Endodermal cell (in vitro differentiated cells): ENCODE results near the gene FBXL17. TPM values are rescaled to one million over a fixed set of nuclear protein-coding genes. Genes with fewer than 3 reads are reported as not detected.

Experiments used
- DNase-seq: peaks from one replicate; pipeline ENCODE4 v3.0.0-alpha.2; 2017
- H3K27ac ChIP-seq: 2 replicates; pipeline ENCODE4 v1.5.1; 2013; ENCODE audit warnings: mild to moderate bottlenecking, low read depth, low read length, moderate library complexity
- H3K27me3 ChIP-seq: 2 replicates; pipeline ENCODE4 v1.6.1; 2013; ENCODE audit warnings: mild to moderate bottlenecking, low read length, moderate library complexity; ENCODE audit not compliant: insufficient read depth, control insufficient read depth, poor library complexity, severe bottlenecking
- H3K36me3 ChIP-seq: 2 replicates; pipeline ENCODE4 v1.7.0; 2013; ENCODE audit warnings: mild to moderate bottlenecking, low read length, moderate library complexity; ENCODE audit not compliant: control insufficient read depth, insufficient read depth
- H3K4me1 ChIP-seq: one replicate; pipeline ENCODE4 v1.7.0; 2013; ENCODE audit warnings: low read length; ENCODE audit not compliant: control insufficient read depth, insufficient read depth
- H3K4me3 ChIP-seq: 2 replicates; pipeline ENCODE4 v1.5.1; 2013; ENCODE audit warnings: mild to moderate bottlenecking, low read length, moderate library complexity
- H3K9ac ChIP-seq: 2 replicates; pipeline ENCODE4 v1.6.1; 2013; ENCODE audit warnings: mild to moderate bottlenecking, low read length, moderate library complexity; ENCODE audit not compliant: poor library complexity, severe bottlenecking; ENCODE audit errors: extremely low read depth
- H3K9me3 ChIP-seq: 2 replicates; pipeline ENCODE4 v1.6.1; 2013; ENCODE audit warnings: mild to moderate bottlenecking, low read length, moderate library complexity; ENCODE audit not compliant: control insufficient read depth
- H3K27ac Mint-ChIP-seq: 2 replicates; pipeline ENCODE4 v1.8.0; 2020; ENCODE audit warnings: mixed read lengths
- H3K27me3 Mint-ChIP-seq: 2 replicates; pipeline ENCODE4 v1.8.0; 2021; ENCODE audit warnings: mild to moderate bottlenecking, mixed read lengths; ENCODE audit not compliant: insufficient read depth
- H3K36me3 Mint-ChIP-seq: 2 replicates; pipeline ENCODE4 v1.8.0; 2020; ENCODE audit warnings: low read depth, mixed read lengths
- H3K4me1 Mint-ChIP-seq: 2 replicates; pipeline ENCODE4 v1.8.0; 2020; ENCODE audit warnings: mixed read lengths
- H3K4me3 Mint-ChIP-seq: 2 replicates; pipeline ENCODE4 v1.8.0; 2020; ENCODE audit warnings: mild to moderate bottlenecking, moderate library complexity, mixed read lengths
- H3K9me3 Mint-ChIP-seq: 2 replicates; pipeline ENCODE4 v1.8.0; 2020; ENCODE audit warnings: mild to moderate bottlenecking, mixed read lengths
- WGBS, 2 experiments: methylation state at CpG; one replicate each; pipeline versions ENCODE4 v1.1.5 to v1.1.7; 2013; ENCODE audit warnings: missing lambda C conversion rate in 2 of 2, mixed read lengths in 1 of 2; ENCODE audit not compliant: insufficient coverage in 1 of 2, insufficient read length in 1 of 2; 5-methylcytosine and 5-hydroxymethylcytosine counted together
- total RNA-seq, 2 donors: library from RNA; stranded (reverse); fragmentation: NEBNext Ultra II Directional in 1 of 2; extraction: Animal tissue kit (Norgen Biotek cat#: 25700) in 1 of 2; gene quantifications; 2 replicates in 1 of 2; 3 replicates in 1 of 2; pipeline ENCODE4 v1.2.1, GENCODE V29; 2021
- TF ChIP-seq, protein P1 (sequence below): fragments of 200-600 bp; sonication (generic); conservative IDR thresholded peaks from 2 replicates; pipeline ENCODE4 v1.5.0; 2021; ENCODE audit warnings: antibody characterized with exemption, mild to moderate bottlenecking

FBXL17 gene
- total RNA-seq, 2 donors from 2014 or later = 7.4 to 8.6 TPM

GRCh38 chr5:108003178-108003577 lies 378.7 kb downstream of the FBXL17 start:
- DNase-seq = no peak
- H3K36me3 Mint-ChIP-seq = peaks cover 2% of the 10 kb centered on the region
- H3K9me3 ChIP-seq = no peaks in the 10 kb centered on the region
- 71% methylated on average over 1 of the region's 1 CpG; no CpG with 5 or more reads in 1 of the 2 experiments for WGBS, 2 experiments
- H3K4me3 ChIP-seq = no peak overlapping the region
- H3K4me1 ChIP-seq = no peaks in the 10 kb centered on the region
- no peak overlapping the region for H3K4me3 Mint-ChIP-seq
- H3K27ac Mint-ChIP-seq = no peak overlapping the region
- no peaks in the 10 kb centered on the region for H3K27me3 Mint-ChIP-seq
- H3K4me1 Mint-ChIP-seq = no peaks in the 10 kb centered on the region
- TF ChIP-seq, protein P1, sequence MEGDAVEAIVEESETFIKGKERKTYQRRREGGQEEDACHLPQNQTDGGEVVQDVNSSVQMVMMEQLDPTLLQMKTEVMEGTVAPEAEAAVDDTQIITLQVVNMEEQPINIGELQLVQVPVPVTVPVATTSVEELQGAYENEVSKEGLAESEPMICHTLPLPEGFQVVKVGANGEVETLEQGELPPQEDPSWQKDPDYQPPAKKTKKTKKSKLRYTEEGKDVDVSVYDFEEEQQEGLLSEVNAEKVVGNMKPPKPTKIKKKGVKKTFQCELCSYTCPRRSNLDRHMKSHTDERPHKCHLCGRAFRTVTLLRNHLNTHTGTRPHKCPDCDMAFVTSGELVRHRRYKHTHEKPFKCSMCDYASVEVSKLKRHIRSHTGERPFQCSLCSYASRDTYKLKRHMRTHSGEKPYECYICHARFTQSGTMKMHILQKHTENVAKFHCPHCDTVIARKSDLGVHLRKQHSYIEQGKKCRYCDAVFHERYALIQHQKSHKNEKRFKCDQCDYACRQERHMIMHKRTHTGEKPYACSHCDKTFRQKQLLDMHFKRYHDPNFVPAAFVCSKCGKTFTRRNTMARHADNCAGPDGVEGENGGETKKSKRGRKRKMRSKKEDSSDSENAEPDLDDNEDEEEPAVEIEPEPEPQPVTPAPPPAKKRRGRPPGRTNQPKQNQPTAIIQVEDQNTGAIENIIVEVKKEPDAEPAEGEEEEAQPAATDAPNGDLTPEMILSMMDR = no peak
- H3K27me3 ChIP-seq = no peaks in the 10 kb centered on the region
- H3K27ac ChIP-seq = no peak overlapping the region
- H3K36me3 ChIP-seq = no peaks in the 10 kb centered on the region
- H3K9ac ChIP-seq = no peak overlapping the region
- no peaks in the 10 kb centered on the region for H3K9me3 Mint-ChIP-seq

DNA sequence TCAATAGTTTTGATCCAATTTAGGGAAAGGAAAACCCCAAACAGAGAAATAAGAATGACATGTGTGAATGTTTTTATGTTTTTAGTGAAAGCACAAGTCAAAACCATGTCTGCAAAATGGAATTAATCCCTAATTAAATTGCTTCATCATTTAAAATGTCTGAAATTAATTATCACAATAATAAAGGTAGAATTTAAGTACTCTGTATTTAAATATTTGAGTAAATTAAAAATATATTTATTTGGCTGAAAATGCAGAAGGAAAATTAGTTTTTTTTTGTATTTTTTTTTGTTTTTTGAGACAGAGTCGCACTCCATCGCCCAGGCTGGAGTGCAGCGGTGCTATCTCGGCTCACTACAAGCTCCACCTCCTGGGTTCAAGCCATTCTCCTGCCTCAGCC lies 380.7 kb downstream of the FBXL17 start:
- H3K36me3 ChIP-seq = no peaks in the 10 kb centered on the region
- no peaks in the 10 kb centered on the region for H3K27me3 Mint-ChIP-seq
- no peak overlapping the region for H3K27ac Mint-ChIP-seq
- DNase-seq = no peak
- H3K4me1 ChIP-seq = no peaks in the 10 kb centered on the region
- H3K27ac ChIP-seq = no peak overlapping the region
- TF ChIP-seq, protein P1 = no peak
- no peak overlapping the region for H3K4me3 Mint-ChIP-seq
- 95 to 96% methylated on average over 4 of the region's 4 CpGs for WGBS, 2 experiments
- peaks cover 6% of the 10 kb centered on the region for H3K4me1 Mint-ChIP-seq
- no peak overlapping the region for H3K9ac ChIP-seq
- no peaks in the 10 kb centered on the region for H3K9me3 ChIP-seq
- no peaks in the 10 kb centered on the region for H3K9me3 Mint-ChIP-seq
- no peaks in the 10 kb centered on the region for H3K27me3 ChIP-seq
- no peak overlapping the region for H3K4me3 ChIP-seq
- peaks cover 2% of the 10 kb centered on the region for H3K36me3 Mint-ChIP-seq

- Mint-ChIP-seq H3K9me3 (no peaks in the 10 kb centered on the region), H3K27me3 (no peaks in the 10 kb centered on the region), H3K36me3 (peaks cover 2% of the 10 kb centered on the region), H3K4me1 (peaks cover 6% of the 10 kb centered on the region), H3K4me3 (no peak overlapping the region), H3K27ac (no peak overlapping the region)
- Histone ChIP-seq H3K27ac (peak overlapping the region; percentile 2), H3K36me3 (no peaks in the 10 kb centered on the region), H3K27me3 (no peaks in the 10 kb centered on the region), H3K9ac (no peak overlapping the region), H3K4me3 (no peak overlapping the region), H3K9me3 (no peaks in the 10 kb centered on the region), H3K4me1 (no peaks in the 10 kb centered on the region)
- 38 to 55% methylated on average over 4 of the region's 4 CpGs for WGBS, 2 experiments
- no peak for DNase-seq
- TF ChIP-seq, protein P1 = no peak
Observed at GRCh38 chr5:107997338-107997980, 384.4 kb downstream of the FBXL17 start.
